ENCODE results near the gene HTT. TPM values are rescaled to one million over a fixed set of nuclear protein-coding genes. Genes with fewer than 3 reads are reported as not detected.

HTT gene
- total RNA-seq, 1 donor from 2014 or later: 32.5 TPM

GRCh38 chr4:3218824-3219760, 144.6 kb downstream of the HTT start:
- H3K4me3 ChIP-seq (ENCODE audit: low read depth, low read length): no peak overlapping the region
- no peak for TF ChIP-seq CTCF (conservative IDR thresholded peaks at IDR 0.05; ENCODE audit: low read depth, low read length)
- no peak for DNase-seq (ENCODE audit: low read depth)

- no peak overlapping the region for H3K4me3 ChIP-seq (ENCODE audit: low read depth, low read length)
- TF ChIP-seq CTCF (conservative IDR thresholded peaks at IDR 0.05; ENCODE audit: low read depth, low read length): no peak
- no peak for DNase-seq (ENCODE audit: low read depth)
Observed at GRCh38 chr4:3219761-3220475, 145.4 kb downstream of the HTT start.

DNA sequence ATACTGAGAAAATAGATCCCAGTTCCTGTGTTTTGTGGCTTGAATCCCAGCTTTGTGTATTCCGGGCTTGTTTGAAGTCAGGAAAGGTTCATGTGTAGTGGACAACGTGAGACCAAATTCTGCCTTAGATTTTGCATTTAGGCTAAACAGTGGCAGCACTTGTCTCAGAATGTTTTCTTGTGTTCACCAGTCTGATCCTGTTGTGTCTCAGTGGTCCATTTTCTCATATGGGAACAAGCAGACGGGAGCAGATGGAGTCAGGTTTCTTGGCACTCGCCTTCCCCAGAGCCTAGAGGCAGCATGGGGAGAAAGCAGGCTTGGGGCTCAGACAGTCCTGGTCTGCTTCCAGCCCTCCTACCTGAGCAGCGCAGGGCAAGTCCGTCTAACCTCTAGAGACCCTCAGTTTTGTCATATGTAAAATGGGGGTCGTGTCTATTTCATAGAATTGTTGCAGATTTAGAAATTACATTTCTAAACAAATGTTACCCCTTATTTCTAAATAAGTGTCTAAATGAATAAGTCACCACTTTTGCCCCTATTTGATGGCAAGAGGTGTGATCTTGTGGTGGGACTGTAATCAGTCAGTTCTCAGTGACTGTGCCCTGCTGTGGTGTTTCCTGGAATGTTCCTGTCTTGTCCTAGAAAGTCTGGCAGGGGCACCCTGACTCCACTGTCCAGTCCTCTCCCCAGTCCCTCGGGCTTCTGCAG, 146.1 kb downstream of the HTT start:
- H3K4me3 ChIP-seq (ENCODE audit: low read depth, low read length): no peak overlapping the region
- no peak for TF ChIP-seq CTCF (conservative IDR thresholded peaks at IDR 0.05; ENCODE audit: low read depth, low read length)
- no peak for DNase-seq (ENCODE audit: low read depth)

DNA sequence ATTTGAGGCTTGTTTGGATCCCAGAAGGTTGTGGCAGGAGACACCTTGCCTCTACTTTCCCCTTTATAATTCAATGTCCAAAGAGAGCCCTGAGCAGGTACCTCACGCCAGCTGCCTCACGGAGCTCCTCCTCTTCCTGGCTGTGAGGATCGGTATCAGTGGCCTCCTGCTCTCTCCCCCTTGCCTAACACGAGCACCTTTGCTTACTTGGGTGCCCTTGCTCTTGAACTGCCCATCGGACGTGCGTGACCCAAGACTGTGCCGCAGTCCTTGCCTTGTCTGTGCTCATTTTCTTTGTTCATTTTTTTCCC, 146.7 kb downstream of the HTT start:
- no peak overlapping the region for H3K4me3 ChIP-seq (ENCODE audit: low read depth, low read length)
- no peak for TF ChIP-seq CTCF (conservative IDR thresholded peaks at IDR 0.05; ENCODE audit: low read depth, low read length)

GRCh38 chr4:3221996-3222395, 147.5 kb downstream of the HTT start:
- TF ChIP-seq CTCF (conservative IDR thresholded peaks at IDR 0.05; ENCODE audit: low read depth, low read length): no peak
- no peak for DNase-seq (ENCODE audit: low read depth)
- no peak overlapping the region for H3K4me3 ChIP-seq (ENCODE audit: low read depth, low read length)

More for the DNA sequence above, 146.7 kb downstream of the HTT start:
- no peak for DNase-seq (ENCODE audit: low read depth)

- DNase-seq (ENCODE audit: low read depth): no peak
- TF ChIP-seq CTCF (conservative IDR thresholded peaks at IDR 0.05; ENCODE audit: low read depth, low read length): no peak
- no peak overlapping the region for H3K4me3 ChIP-seq (ENCODE audit: low read depth, low read length)
Observed at GRCh38 chr4:3223346-3223745, 148.9 kb downstream of the HTT start.

All from epithelial cell of proximal tubule (primary cell).